ENCODE data around the gene SLC25A24.
"Not testable (repeated sequence)": the region's sequence is repeated elsewhere in the genome, so short reads cannot be mapped to it uniquely, and the experiment has no call there.

Gene SLC25A24

DNA sequence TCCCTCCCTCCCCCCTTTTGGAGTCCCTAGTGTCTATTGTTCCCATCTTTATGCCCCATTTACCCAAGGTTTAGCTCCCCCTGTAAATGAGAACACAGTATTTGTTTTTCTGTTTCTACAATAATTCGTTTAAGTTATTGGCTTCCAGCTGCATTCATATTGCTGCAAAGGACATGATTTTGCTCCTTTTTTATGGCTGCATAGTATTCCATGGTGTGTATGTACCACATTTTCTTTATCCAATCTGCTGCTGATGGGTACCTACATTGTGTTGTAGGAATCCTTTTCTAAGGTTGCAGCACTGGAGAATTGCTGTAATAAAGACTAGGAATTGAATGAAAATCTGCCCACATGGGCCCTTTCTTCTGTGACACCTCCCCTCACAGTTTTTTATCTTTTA, 6.8 kb downstream of the SLC25A24 start:
- no peak for FAIRE-seq

DNA sequence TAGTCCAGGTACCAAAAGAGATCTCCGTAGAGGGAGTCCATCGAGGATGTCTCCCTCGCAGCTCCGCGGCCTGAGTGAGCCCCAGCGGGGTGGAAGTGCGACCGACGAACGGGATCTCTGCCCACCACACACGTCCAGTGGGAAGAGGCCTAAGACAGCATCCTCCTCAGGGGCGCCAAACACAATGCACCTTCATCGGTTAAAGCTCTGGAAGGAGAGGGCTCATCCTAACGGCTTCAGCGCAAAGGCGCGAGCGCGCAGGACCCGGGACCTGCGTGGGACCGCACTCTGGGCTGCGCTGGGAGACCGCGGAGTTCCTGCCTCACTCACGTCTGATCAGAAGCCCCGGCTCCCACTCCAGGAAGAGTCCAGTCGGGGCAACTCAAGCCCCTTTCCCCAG, 7.6 kb downstream of the SLC25A24 start:
- no peak for FAIRE-seq

DNA sequence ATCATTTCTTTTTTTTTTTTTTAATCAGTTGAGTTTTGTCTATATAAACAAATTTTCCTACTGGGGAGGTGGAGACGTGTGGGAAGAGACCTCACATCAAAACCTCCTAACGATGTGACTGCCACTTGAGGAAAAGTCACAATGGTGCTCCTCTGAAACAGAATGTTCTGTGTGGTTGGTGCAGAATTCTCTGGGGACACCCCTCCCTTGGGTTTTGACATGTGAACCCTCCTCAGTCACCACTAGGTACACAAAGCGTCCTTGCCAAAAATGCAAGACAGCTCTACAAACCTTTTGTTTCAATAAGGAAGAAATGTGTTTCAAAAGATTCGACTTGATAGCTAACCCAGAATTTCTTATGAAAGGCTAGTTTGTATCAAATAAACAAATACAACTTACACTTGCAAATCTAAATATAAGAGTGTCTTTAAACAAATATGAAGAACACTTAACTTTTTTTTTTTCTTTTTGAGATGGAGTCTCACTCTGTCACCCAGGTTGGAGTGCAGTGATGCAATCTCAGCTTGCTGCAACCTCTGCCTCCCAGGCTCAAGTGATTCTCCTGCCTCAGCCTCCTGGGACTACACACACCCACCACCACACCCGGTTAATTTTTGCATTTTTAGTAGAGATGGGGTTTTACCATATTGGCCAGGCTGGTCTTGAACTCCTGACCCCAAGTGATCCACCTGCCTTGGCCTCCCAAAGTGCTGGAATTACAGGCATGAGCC, 9.3 kb downstream of the SLC25A24 start:
- FAIRE-seq: no peak

DNA sequence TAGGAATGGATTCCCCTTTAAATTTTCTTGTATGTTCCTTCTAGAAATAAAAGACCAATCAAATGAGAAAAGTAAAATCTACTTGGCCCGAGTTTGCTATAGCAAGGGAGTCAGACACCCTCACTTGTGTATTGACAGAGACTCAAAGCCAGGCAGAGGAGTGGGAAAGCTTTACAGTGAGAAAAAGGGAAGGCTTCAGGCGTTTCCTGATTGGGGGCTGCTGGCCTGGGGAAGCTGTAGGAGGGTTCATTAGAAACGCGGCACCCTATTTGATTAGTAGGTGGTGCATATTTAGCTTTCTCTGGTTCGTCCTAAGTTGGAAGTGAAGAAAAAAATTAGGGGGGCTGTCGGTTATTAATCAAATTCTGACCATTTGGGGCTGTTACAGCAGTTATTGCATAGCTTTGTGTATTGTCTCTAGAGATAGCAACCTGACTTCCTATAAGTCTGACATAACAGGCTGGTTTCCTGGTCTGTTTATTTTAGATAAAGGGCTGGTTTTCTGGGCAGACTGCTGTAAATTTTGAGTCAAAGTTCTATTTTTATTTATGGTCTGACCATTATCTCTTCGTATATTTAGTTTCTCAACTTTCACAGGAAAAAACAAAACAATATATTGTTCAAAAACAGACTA, 10.0 kb downstream of the SLC25A24 start:
- FAIRE-seq: no peak

DNA sequence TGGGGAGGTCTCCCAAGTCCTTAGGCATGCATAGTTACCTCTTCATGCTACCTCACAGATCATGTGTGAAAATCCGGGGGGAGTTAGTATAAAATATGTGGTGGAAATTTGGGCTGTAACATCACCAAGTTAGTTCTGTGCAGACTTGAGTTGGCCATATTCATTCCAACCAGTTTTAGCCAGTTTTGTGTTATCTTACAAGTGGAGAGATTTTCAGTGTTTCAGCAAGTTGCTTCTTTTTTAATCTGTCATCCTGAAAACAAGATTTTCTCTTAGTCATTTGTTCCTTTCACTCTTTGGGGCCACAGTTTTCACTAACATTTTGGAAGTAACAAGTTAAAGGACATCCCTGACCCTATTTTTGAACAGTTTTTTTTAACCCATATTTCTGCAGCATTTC, 11.3 kb downstream of the SLC25A24 start:
- no peak for FAIRE-seq

DNA sequence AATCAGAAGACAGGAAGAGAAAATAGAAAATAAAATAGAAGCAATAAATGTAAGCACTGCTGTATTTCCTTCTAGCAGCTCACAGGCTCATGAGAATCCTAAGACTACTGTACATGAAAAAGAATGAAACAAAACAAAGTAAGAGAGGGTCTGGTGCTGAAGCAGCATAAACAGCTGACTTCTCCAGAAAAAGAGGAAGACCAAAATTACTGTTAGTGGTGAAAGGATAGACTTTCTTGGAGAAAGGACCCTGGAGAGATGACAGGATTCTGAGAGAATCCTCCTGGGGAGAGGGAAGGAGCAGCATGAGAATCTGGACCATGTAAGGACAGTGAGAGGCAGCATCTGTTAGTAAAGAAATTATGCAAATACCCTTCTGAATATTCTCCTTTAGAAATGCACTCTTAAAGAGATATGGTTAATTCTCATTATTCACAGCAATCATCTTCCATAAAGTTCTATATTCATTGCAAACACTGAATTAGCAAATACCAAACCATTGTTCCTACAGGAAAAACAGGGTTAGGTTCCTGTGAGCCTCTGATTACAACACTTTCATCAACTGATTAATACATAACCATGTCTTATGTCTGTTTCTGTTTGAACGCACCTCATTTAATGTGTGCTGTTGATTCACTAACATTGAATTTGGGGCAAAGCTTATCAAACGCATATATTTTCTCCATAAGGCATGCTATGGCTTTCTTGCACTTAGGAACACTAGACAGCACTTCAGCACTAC, 17.0 kb downstream of the SLC25A24 start:
- FAIRE-seq: no peak

DNA sequence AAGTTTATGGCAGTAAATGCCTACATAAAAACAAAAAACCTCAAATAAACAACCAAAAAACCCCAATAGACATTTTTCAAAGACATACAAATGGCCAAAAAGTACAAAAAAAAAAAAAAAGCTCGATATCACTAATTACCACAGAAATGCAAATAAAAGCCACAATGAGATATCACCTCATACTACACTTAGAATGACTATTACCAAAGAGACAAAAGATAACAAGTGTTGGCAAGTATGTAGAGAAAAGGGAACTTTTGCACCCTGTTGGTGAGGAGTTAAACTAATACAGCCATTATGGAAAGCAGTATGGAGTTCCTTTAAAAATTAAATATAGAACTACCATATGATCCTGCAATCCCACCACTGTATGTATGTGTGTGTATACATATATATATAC, 21.1 kb downstream of the SLC25A24 start:
- FAIRE-seq: no peak

DNA sequence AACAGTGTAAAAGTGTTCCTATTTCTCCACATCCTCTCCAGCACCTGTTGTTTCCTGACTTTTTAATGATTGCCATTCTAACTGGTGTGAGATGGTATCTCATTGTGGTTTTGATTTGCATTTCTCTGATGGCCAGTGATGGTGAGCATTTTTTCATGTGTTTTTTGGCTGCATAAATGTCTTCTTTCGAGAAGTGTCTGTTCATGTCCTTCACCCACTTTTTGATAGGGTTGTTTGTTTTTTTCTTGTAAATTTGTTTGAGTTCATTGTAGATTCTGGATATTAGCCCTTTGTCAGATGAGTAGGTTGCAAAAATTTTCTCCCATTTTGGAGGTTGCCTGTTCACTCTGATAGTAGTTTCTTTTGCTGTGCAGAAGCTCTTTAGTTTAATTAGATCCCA, 37.7 kb downstream of the SLC25A24 start:
- FAIRE-seq: not testable (repeated sequence)

DNA sequence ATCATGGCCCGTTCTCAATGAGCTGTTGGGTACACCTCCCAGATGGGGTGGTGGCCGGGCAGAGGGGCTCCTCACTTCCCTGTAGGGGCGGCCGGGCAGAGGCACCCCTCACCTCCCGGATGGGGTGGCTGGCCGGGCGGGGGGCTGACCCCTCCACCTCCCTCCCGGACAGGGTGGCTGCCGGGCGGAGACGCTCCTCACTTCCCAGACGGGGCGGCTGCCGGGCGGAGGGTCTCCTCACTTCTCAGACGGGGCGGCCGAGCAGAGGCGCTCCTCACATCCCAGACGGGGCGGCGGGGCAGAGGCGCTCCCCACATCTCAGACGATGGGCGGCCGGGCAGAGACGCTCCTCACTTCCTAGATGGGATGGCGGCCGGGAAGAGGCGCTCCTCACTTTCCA, 40.2 kb downstream of the SLC25A24 start:
- FAIRE-seq: not testable (repeated sequence)

DNA sequence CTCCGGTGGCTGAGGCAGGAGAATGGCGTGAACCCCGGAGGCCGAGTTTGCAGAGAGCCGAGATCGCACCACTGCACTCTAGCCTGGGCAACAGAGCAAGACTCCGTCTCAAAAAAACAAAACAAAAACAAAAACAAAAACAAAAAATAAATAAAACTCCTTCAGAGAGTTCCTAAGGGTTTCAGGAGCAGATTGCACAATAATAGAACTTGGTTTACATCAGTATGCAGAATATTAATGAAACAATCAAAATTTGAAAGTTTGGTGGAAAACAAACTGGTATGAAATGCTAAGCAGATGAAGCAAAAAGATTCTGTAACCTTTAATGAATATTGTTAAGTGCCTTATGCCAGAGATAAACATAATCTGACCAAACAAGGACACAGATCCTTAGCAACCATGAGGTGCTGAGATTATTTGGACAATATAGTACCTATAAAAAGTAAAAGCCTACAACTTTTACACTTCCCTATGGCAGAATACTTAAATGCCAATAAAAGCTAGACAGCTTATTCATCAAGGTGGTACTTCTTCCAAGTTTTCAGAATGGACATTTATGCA, 41.2 kb downstream of the SLC25A24 start:
- no peak for FAIRE-seq

DNA sequence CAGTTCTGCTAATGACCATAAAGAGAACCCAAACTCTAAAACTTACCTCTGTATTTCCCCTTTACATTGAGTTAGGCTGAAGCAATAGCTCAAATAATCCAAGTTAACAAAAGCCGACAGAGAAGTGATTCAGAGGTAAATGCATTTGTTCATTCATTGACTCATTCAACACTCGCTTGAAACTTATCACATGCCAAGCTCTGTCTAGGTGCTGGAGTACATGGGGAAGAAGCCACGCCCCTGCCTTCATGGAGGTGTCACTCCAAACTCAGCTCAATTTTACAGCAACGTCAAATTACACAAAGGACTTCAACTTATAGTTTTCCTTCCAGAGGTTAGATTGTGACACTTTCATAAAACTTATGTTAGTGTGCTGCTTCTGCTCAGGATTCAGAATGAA, 45.8 kb downstream of the SLC25A24 start:
- FAIRE-seq: no peak

DNA sequence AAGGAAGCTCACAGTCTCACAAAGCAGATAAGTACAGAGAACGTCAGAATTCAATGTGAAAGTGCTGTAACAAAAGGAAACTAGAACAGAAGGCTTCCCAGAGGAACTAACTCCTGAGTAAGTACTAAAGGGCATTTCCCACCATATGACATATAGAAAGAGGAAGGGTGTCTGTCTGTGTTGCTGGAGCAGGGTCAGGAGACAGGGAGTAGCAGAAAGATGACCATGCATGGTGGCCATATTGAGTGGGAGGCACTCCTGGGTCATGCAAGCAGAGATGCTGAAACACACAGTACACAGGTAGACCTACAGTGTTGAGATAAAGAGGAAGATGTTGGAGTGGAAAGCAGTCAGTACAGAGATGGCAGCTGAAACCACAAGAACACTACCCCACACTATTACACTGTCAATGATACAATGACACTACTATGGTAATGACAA, 47.3 kb downstream of the SLC25A24 start:
- no peak for FAIRE-seq

DNA sequence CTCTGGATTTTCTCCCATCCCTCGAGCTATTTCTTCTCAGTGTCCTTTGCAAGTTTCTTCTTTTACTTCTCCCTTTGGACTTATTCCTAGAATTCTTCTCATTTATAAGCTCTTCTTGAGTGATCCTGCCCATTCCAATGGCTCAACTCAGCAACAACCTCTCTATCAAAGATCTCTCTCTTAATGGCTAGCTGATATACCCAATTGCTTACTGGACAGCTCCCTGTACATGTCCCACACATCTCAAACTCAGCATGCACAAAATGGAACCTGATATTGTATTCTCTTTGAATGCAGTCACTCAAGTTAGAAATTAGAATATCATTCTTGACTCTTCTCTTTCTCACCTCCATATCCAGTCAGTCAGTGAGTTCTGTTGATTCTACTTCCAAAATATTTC, 48.6 kb downstream of the SLC25A24 start:
- FAIRE-seq: no peak

DNA sequence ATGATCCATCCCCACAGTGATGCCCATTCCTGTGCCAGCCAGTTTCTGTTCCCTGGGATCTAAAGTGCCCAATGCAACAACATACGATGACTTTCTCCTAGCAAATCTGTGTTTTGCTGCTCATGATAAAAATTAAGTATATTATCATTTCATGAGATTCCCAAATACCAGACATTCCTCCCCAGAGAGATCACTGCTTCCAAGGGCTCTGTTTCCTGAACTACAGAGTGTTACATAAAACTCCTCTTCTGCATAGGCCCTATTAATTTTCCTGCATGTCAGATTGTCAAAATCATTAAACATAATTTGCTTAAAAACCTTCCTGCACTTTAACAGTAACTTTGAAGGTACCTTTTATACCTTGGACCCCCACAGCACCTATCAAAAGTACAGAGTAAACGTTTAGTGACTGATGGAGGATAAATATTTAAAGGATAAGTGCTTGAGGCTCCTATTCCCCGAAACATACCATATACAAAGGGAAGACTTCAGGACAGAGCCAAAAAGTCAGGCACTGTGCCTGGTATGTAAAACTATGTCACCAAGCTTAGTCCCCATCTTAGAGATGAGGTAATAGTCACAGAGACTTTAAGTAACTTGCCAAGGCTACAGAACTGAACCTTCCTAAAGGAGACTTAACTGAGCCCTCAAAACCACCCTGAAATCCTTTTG, 50.2 kb downstream of the SLC25A24 start:
- FAIRE-seq: no peak

DNA sequence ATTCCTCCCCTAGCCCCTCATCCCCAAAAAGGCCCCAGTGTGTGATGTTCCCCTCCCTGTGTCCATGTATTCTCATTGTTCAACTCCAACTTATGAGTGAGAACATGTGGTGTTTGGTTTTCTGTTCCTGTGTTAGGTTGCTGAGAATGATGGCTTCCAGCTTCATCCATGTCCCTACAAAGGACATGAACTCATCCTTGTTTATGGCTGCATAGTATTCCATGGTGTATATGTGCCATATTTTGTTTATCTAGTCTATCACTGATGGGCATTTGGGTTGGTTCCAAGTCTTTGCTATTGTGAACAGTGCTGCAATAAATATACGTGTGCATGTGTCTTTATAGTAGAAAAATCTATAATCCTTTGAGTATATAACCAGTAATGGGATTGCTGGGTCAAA, 55.6 kb downstream of the SLC25A24 start:
- FAIRE-seq: not testable (repeated sequence)

DNA sequence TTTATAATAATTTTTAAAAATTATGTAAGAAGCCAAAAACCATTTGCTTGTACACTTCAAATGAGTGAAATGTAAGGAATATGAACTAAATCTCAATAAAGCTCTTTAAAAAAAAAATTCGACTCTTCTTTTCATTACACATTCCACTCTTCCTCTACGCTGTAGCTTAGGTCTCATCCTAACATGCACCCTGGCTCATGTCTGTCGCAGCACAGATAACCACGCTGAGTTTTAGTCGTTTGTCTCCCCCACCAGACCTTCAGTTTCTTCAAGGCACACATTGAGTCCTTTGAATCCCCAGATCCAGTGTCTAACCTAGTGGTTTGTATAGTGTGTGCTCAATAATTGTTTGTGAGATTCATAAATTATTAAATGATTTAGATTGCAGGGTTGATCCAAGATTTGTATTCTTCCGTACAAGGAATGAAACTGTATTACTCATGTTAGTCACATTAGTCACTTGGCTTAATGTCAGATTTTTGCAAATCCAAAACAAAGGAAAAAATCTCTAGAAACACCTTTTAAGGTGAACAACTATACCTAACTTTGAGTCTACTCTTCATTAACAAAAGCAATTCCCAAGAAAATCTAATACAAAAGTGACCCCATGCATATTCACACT, 57.3 kb downstream of the SLC25A24 start:
- no peak for FAIRE-seq

DNA sequence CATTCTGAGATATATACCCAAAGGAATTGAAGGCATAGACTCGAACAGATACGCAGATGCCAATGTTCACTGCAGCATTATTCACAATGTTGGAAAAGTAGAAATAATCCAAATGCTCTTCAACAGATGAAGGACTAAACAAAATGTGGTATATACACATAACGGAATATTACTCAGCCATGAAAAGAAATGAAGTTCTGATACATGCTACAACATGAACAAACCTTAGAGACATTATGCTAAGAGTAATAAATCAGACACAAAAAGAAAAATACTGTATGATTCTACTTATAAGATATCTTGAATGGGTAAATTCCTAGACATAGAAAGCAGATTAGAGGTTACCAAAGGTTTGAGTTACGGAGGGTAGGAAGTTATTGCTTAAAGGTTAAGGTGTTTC, 57.9 kb downstream of the SLC25A24 start:
- FAIRE-seq: no peak

DNA sequence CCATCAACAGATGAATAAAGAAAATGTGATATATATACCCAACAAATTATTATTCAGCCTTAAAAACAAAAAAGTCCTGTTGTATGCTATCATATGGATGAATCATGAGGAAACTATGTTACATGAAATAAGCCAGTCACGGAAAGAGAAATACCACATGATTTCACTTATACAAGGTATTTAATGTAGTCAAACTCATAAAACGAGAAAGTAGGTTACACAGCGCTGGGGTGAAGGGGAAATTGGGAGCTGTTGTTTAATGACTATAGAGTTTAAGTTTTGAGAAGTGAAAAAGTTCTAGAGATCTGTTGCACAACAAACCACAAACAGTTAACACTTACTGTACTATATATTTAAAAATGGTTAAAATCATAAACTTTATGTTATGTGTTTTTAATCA, 58.5 kb downstream of the SLC25A24 start:
- FAIRE-seq: no peak

DNA sequence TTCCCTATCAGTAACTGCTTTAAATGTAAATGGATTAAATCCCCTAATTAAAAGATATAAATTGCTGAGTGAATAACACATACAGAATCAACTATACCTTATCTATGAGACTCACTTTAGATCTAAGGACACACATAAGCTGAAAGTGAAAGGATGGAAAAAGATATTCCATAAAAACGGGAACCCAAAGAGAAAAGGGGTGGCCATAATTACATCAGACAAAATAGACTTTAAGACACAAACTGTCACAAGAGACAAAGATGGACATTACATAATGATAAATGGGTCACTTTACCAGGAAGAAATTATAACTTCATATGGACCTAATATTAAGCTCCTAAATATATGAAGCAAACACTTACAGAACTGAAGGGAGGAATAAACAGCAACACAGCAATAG, 59.2 kb downstream of the SLC25A24 start:
- no peak for FAIRE-seq

DNA sequence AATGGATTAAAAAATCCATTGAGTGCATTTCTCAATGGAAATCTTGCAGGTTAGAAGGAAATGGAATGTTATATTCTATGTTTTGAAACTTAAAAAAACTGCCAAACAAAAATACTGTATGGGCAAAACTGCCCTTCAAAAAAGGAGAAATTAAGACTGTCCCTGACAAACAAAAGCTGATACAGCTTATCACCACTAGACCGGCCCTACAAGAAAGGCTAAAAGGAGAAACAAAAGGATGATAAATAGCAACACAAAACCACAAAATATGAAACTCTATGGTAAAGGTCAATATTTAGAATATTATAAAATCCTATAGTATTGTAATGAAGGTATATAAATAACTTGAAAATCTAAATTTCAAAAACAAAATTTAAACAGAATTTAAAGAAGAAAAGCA, 60.0 kb downstream of the SLC25A24 start:
- peak; percentile 10 for FAIRE-seq

DNA sequence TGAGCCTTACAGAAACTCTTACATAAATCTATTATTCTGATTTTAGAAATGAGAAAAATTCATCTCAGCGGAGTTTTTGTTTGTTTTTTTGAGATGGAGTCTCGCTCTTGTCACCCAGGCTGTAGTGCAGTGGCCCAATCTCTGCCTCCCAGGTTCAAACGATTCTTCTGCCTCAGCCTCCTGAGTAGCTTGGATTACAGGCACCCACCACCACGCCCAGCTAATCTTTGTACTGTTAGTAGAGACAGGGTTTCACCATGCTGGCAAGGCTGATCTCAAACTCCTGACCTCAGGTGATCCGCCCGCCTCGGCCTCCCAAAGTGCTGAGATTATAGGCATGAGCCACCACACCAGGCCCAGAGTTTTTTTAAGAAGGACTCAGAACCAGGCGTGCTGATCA, 60.6 kb downstream of the SLC25A24 start:
- not testable (repeated sequence) for FAIRE-seq

DNA sequence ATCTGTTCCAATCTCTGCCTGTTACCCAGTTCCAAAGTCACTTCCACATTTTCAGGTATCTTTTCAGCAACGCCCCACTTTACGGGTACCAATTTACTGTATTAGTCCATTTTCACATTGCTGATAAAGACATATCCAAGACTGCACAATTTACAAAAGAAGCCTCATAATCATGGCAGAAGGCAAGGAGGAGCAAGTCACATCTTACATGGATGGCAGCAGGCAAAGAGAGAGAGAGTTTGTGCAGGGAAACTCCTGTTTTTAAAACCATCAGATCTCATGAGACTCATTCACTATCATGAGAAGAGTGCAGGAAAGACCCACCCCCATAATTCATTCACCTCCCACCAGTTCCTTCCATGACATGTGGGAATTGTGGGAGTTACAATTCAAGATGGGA, 67.0 kb downstream of the SLC25A24 start:
- FAIRE-seq: not testable (repeated sequence)

DNA sequence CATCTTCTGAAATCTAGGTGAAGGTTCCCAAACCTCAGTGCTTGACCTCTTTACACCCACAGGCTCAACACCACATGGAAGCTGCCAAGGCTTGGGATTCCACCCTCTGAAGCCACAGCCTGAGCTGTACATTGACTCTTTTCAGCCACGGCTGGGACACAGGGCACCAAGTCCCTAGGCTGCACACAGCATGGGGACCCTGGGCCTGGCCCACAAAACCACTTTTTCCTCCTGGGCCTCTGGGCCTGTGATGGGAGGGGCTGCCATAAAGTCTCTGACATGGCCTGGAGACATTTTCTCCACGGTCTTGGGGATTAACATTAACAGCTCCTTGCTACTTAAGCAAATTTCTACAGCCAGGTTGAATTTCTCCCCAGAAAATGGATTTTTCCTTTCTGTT, 67.8 kb downstream of the SLC25A24 start:
- not testable (repeated sequence) for FAIRE-seq
